Skin epidermis (tissue), 12 donors: Measurements from ENCODE around the gene RPTOR.

ENCODE experiments used
- H3K27ac ChIP-seq, 21 experiments: fragments of 200-600 bp; sonication (generic) in 11 of 21; one replicate each; pipeline ENCODE4 v1.5.0; 2020; ENCODE audit warnings: mild to moderate bottlenecking in 3 of 21, inconsistent platforms in 2 of 21, moderate library complexity in 2 of 21
- H3K4me3 ChIP-seq, 7 experiments: fragments of 200-600 bp; sonication (generic) in 2 of 7; one replicate each; pipeline ENCODE4 v1.5.0; 2020; ENCODE audit warnings: inconsistent platforms in 2 of 7, mild to moderate bottlenecking in 2 of 7, moderate library complexity in 1 of 7

RPTOR gene

GRCh38 chr17:80957461-80957941 lies 412.9 kb downstream of the RPTOR start:
- no peak overlapping the region for H3K27ac ChIP-seq

DNA sequence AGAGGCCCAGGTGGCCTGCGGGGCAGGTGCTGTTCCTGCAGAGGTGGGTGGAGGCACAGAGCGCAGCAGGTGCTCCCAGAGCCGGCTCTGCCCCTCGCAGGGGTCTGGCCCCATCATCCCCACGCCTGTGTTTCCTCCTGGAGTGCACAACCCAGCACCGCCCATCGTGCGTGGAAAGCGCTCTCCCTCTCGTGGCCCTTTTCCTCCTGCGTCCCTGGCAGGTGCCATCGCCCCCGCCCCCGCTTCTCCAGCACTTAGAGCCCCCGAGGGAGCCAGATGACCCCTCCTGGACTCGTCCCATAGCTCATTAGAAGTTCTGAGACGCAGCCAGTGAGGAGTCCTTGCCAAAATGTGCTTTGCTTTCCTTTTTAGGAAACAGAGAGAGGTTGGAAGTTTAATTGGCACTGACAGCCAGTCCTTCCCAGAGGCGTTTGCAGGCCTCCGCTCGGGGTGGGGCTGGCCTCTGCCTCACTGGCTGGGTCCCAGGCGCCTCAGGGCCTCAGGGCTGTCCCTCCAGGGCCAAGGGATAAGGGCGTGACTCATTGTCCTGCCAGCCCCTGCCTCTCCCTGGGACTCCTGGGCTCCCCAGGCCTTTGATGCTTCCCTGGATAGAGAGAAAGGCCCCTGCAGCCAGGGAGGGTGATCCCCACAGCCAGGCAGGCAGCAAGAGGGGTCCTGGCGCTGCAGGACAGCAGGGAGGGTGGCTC lies 414.8 kb downstream of the RPTOR start:
- H3K4me3 ChIP-seq = no peak overlapping the region
- peak overlapping the region in 9 of 21 experiments; percentile 16 to 71 (median 34) for H3K27ac ChIP-seq

More at GRCh38 chr17:80957461-80957941, 412.9 kb downstream of the RPTOR start:
- H3K4me3 ChIP-seq = no peak overlapping the region

DNA sequence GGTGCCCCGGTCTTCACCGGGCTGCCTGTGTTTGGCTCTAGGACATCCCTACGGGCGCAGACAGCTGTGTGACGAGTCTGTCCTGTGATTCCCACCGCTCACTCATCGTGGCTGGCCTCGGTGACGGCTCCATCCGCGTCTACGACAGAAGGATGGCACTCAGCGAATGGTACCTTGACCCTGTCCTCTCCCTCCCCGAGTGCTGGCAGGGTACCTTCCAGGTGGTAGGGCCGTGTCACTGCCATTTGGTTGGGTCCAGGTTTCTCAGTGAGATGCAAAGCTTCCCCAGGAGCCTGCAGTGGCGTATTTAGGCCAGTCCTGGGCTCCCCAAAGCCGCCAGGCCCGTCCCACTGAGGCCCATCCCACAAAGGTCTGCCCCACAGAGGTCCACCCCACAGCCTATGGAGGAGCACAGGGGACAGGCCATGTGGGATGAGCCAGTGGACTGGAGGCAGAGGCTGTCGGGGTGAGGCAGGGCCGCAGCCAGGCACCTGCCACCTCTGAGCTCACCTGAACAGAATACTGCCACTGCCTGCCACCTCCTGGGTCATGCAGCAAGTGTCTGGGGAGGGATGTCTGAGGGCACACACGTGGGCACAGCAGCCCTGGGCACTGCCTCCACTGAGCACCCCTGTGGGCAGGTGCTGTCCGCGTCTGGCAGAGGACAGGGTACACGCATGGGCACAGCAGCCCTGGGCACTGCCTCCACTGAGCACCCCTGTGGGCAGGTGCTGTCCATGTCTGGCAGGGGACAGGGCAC lies 415.6 kb downstream of the RPTOR start:
- H3K27ac ChIP-seq = peak overlapping the region in 8 of 21 experiments; percentile 16 to 71 (median 43)

DNA sequence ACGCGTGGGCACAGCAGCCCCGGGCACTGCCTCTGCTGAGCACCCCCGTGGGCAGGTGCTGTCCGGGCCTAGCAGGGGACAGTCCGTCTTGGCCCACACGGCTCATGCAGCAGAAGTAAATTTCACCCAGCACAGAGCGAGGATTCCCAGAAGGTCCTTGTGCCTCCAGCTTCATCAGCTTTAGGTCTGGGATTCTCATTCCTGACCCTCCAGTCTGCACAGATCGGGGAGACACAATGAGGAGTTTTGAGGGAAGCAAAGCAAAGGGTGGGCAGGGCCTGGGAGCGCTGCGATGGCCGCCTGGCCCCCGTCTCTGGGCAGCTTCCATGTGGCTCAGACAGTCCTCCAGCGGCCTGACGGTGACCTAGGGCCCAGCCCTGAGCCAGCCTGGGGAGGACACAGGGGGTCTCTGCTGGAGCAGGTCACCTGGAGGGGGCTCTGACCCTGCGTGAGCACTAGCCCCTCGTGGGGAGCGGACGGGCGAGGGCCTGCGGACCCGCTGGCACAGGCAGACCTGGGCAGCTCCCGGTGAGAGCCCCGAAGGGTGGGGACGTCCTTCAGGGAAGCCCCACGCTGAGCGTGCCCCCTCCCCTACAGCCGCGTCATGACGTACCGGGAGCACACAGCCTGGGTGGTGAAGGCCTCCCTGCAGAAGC lies 416.3 kb downstream of the RPTOR start:
- peak overlapping the region in 1 of 21 experiments; percentile 47 for H3K27ac ChIP-seq

More for the DNA sequence above, 415.6 kb downstream of the RPTOR start:
- no peak overlapping the region for H3K4me3 ChIP-seq

GRCh38 chr17:80961541-80962330 lies 417.1 kb downstream of the RPTOR start:
- Histone ChIP-seq H3K27ac (no peak overlapping the region), H3K4me3 (no peak overlapping the region)

More for the DNA sequence above, 416.3 kb downstream of the RPTOR start:
- H3K4me3 ChIP-seq = no peak overlapping the region

DNA sequence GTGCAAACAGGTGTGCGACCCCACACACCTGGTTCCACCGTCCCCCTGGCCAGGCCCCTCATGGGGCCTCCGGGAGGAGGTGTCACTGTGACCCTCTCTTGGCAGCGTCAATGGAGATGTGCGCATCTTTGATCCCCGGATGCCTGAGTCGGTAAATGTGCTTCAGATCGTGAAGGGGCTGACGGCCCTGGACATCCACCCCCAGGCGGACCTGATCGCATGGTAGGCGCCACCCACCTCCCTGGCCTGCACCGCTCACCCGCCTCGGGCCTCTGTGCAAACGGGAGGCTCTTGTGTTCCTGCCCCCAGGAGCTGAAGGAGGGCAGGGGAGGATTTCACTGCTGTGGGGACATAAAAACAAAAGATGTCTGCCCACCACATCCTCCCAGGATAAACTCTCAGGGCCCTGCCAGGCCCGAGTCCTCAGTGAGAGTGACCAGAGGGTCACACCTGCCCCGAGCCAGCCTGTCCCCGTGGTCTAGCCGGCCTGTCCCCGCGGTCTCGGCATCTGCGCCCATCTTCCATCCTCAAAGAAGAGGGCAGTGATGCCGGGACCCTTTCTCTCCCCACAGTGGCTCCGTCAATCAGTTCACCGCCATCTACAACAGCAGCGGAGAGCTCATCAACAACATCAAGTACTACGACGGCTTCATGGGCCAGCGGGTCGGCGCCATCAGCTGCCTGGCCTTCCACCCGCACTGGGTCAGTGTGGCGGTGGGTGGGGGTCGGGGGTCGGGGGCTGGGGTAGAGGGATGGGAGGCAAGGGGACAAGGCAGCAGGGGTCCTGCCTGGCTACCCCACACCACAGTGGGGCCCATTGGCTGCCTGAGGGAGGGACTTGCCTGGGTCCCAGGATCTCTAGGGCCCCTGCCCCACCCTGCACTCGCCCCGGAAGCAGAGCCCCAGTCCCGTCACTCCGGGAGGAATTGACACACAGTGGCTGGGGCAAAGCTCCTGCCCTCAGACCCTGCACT lies 418.0 kb downstream of the RPTOR start:
- Histone ChIP-seq H3K4me3 (no peak overlapping the region), H3K27ac (no peak overlapping the region)

GRCh38 chr17:80963812-80964543 lies 419.3 kb downstream of the RPTOR start:
- Histone ChIP-seq H3K27ac (no peak overlapping the region), H3K4me3 (no peak overlapping the region)

DNA sequence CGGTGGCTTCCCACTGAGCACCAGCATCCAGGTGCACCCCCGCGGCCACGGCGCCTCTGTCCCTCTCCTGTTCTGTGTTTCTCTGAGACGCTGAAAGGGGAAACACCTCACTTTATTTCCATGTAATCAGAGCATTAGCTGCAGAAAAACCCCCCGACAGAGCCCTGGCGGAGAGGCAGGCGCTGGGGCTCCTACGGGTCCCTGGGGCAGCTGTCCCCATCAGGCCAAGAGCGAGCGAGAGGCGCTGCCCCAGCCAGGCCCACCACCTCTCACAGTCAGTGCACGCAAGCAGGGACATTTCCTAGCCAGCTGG lies 419.9 kb downstream of the RPTOR start:
- Histone ChIP-seq H3K27ac (no peak overlapping the region), H3K4me3 (no peak overlapping the region)

DNA sequence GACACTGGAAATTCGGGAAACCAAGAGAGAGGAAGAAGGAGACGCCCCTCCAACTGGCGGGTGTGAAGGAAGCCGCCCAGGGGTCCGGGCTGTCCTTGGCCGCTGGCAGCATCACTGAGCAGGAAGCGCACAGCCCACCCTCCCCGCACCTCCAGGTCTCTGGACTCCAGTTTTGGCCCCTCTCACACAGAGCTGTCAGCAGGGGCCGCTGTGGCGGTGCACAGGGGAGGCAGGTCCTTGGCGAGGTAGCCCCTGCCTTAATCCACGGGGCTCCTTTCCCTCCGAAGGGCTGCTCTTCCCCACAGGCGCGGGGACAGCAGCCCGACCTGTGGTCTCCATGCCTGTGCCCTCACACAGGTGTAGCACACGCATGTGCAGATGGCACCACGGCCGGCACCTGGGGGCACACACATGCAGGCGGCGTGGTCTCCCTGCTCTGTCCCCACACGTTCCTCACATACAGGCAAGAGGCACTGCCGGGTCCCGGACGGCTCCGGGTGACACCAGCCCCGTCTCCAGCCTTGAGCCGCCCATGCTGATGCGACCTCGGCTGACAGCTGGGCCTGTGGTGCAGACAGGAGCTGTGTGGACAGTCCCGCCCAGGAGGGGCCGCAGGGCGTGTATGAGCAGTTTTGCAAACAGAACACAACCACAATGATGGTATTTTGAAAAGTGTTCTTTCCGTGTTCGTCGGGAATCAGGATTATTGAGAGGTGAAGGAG lies 420.4 kb downstream of the RPTOR start:
- H3K4me3 ChIP-seq = no peak overlapping the region
- H3K27ac ChIP-seq = no peak overlapping the region

- H3K4me3 ChIP-seq = no peak overlapping the region
- H3K27ac ChIP-seq = no peak overlapping the region
These were observed 421.0 kb downstream of the RPTOR start for GRCh38 chr17:80965606-80966005.

DNA sequence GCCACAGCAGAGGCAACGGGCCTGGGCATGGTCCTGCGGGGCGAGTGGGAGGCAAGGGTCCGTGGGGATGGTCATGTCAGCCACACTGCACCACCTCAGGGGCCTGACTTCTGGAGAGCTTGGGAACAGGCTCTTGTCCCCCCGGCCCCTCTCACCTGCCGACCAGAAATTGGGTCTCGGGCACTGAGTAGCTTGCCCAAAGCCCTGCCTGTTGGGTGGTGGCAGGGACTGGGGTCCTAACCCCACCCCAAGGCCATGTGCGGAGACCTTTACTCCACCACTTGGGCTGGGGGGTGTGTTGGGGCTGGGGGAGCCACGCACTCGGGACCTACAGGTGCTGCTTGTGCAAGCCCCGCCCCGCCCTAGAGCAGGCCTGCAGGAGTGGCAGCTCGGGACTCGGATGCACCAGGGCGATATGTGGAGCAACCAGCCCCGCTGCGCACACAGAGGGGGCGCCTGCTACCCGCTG lies 422.8 kb downstream of the RPTOR start:
- Histone ChIP-seq H3K4me3 (no peak overlapping the region), H3K27ac (no peak overlapping the region)

DNA sequence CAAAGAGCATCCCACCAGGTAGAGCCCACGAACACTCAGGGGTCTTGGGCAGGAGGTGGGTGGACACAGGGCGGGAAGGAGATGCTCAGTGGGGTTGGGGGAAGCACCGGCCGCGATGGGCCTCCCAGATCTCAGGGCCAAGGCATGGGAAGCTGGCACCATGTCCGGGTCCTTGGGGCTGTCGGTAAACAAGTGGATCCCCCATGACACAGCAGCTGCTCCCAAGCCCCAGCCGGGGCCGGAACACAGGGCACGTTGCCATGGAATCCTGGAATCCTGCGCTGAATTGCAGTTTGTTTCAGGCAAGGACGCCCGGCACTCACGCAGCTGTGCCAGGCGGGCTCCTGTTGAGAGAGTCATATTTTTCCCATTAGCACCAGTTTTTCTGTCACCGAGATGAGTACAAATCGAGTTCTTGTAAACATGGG lies 424.0 kb downstream of the RPTOR start:
- H3K27ac ChIP-seq = peak overlapping the region in 3 of 21 experiments; percentile 4 to 62 (median 6)
- no peak overlapping the region for H3K4me3 ChIP-seq

DNA sequence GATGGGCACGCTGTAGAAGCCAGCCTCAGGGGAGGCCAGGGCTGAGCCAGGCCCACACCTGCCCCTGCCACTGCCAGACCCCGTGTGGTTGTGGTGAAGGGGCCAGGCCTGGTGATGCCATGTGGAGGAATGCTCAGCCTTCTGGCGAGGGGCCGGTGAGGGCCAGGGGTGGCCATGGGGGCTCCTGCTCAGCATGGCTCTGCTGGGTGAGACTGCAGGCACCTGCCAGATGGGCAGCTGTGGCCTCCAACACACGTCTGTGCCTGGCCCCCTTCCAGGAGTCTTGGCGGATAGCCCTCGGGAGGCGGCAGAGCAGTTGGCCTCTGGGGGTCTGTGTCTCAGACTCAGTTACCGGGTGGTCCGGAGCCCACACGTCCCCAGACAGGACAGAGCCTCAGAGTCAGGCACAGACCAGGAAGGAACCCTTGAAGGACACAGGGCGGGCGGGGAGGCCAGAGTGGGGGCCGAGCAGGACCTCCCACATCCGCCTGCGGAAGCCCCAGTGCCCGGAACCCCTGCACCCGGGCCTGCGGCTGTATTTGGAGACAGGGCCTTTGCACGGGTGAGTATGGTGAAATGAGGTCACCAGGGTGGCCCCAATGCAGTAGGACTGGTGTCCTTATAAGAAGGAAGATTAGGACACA lies 424.5 kb downstream of the RPTOR start:
- H3K27ac ChIP-seq = peak overlapping the region in 4 of 21 experiments; percentile 4 to 62 (median 9)
- H3K4me3 ChIP-seq = no peak overlapping the region

DNA sequence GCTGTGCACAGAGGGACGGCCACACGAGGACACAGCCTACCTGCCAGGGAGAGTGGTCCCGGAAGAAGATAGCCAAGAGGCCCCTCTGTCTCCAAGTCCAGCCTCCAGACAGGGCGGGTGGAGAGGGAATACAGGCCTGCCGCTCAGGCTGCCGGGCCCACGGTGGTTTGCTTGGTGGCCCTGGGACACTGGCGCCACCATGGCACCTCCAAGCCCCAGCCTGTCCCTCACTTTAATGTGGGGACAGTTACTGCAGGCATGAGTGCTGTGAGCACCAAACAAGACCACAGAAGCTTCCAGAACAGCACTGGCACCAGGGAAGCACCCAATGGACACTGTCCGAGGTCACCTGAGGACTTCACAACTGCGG lies 425.0 kb downstream of the RPTOR start:
- no peak overlapping the region for H3K4me3 ChIP-seq

DNA sequence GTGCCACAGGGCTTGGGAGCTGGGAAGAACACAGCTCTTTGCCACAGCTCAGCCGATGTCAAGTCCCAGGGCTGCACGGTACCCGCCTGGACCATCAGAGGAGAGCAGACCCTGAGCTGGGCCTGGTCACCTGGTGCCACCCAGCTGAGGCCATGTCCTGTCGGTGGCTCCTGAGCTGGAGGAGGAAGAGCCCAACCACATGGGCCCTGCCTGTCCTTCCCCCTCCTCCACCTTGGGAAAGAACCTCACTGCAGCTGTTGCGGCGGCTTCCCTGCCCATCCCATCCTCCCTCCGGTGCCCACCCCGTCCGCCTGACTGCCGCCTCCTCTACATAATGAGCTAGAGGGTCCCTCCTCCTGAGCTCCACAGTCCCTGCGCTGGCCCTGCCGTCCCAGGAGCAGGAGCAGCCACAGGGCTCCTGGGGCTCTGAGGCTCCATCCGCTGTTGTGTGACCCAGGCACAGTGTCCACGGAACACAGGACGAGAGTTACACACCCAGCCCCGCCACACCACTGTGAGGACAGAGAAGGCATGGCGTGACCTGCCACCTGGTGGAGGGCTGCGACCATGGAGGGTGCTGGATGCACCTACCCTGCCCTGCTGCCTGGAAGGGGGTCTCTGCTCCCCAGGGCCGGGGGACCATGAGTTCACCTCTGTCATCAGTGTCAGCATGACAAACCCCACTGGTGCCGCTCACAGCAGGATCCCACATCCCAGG lies 425.6 kb downstream of the RPTOR start:
- Histone ChIP-seq H3K27ac (no peak overlapping the region), H3K4me3 (no peak overlapping the region)

More for the DNA sequence above, 425.0 kb downstream of the RPTOR start:
- H3K27ac ChIP-seq = no peak overlapping the region
